ENCODE data around the gene TFDP2.

GRCh38 chr3:142035308-142035922 is 113.9 kb downstream of the TFDP2 start:
- TF ChIP-seq, protein P1, sequence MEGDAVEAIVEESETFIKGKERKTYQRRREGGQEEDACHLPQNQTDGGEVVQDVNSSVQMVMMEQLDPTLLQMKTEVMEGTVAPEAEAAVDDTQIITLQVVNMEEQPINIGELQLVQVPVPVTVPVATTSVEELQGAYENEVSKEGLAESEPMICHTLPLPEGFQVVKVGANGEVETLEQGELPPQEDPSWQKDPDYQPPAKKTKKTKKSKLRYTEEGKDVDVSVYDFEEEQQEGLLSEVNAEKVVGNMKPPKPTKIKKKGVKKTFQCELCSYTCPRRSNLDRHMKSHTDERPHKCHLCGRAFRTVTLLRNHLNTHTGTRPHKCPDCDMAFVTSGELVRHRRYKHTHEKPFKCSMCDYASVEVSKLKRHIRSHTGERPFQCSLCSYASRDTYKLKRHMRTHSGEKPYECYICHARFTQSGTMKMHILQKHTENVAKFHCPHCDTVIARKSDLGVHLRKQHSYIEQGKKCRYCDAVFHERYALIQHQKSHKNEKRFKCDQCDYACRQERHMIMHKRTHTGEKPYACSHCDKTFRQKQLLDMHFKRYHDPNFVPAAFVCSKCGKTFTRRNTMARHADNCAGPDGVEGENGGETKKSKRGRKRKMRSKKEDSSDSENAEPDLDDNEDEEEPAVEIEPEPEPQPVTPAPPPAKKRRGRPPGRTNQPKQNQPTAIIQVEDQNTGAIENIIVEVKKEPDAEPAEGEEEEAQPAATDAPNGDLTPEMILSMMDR (IDR thresholded peaks at IDR 0.05) = no peak
- no peak for TF ChIP-seq POLR2A (IDR thresholded peaks at IDR 0.05)
